Measurements from ENCODE around the gene PGBD5.
A peak's percentile ranks its signal among the peaks of the same experiment; 100 is the strongest.

Gene PGBD5

GRCh38 chr1:230306169-230306568 is 120.0 kb downstream of the PGBD5 start:
- H3K9me3 ChIP-seq, result no peaks in the 10 kb centered on the region
- no peak for DNase-seq
- no peaks in the 10 kb centered on the region for H3K36me3 ChIP-seq
- no peak for TF ChIP-seq CTCF (IDR thresholded peaks at IDR 0.05; ENCODE audit: low read depth, low read length)
- no peak overlapping the region for H3K4me3 ChIP-seq (ENCODE audit: low read depth, low read length)
- H3K27me3 ChIP-seq, result no peaks in the 10 kb centered on the region
- H3K4me1 ChIP-seq, result no peaks in the 10 kb centered on the region

GRCh38 chr1:230303822-230304221 is 122.3 kb downstream of the PGBD5 start:
- DNase-seq, result no peak
- Histone ChIP-seq H3K4me3 (ENCODE audit: low read depth, low read length) (no peak overlapping the region), H3K9me3 (no peaks in the 10 kb centered on the region), H3K36me3 (no peaks in the 10 kb centered on the region), H3K27me3 (no peaks in the 10 kb centered on the region), H3K4me1 (no peaks in the 10 kb centered on the region)
- TF ChIP-seq CTCF (IDR thresholded peaks at IDR 0.05; ENCODE audit: low read depth, low read length), result no peak

GRCh38 chr1:230303069-230303468 is 123.1 kb downstream of the PGBD5 start:
- no peaks in the 10 kb centered on the region for H3K27me3 ChIP-seq
- no peak overlapping the region for H3K4me3 ChIP-seq (ENCODE audit: low read depth, low read length)
- no peaks in the 10 kb centered on the region for H3K9me3 ChIP-seq
- no peaks in the 10 kb centered on the region for H3K4me1 ChIP-seq
- no peak for DNase-seq
- TF ChIP-seq CTCF (IDR thresholded peaks at IDR 0.05; ENCODE audit: low read depth, low read length), result peak; percentile 18; the same call in 1 of the 2 replicates
- no peaks in the 10 kb centered on the region for H3K36me3 ChIP-seq

- Histone ChIP-seq H3K36me3 (no peaks in the 10 kb centered on the region), H3K4me3 (ENCODE audit: low read depth, low read length) (no peak overlapping the region), H3K27me3 (no peaks in the 10 kb centered on the region), H3K9me3 (no peaks in the 10 kb centered on the region), H3K4me1 (no peaks in the 10 kb centered on the region)
- DNase-seq, result no peak
- TF ChIP-seq CTCF (IDR thresholded peaks at IDR 0.05; ENCODE audit: low read depth, low read length), result no peak
These were observed 124.3 kb downstream of the PGBD5 start for GRCh38 chr1:230301822-230302221.

GRCh38 chr1:230301322-230301721 is 124.8 kb downstream of the PGBD5 start:
- H3K27me3 ChIP-seq, result no peaks in the 10 kb centered on the region
- no peaks in the 10 kb centered on the region for H3K9me3 ChIP-seq
- no peak overlapping the region for H3K4me3 ChIP-seq (ENCODE audit: low read depth, low read length)
- TF ChIP-seq CTCF (IDR thresholded peaks at IDR 0.05; ENCODE audit: low read depth, low read length), result no peak
- no peaks in the 10 kb centered on the region for H3K4me1 ChIP-seq
- H3K36me3 ChIP-seq, result no peaks in the 10 kb centered on the region
- DNase-seq, result no peak

GRCh38 chr1:230300322-230301301 is 125.5 kb downstream of the PGBD5 start:
- Histone ChIP-seq H3K27me3 (no peaks in the 10 kb centered on the region), H3K9me3 (no peaks in the 10 kb centered on the region), H3K36me3 (no peaks in the 10 kb centered on the region), H3K4me3 (ENCODE audit: low read depth, low read length) (no peak overlapping the region), H3K4me1 (no peaks in the 10 kb centered on the region)
- no peak for DNase-seq
- TF ChIP-seq CTCF (IDR thresholded peaks at IDR 0.05; ENCODE audit: low read depth, low read length), result no peak

Measured in BE2C (cell line).